GM23338 (cell line): ENCODE measurements around the gene CXCR1. TPM values are rescaled to one million over a fixed set of nuclear protein-coding genes. Genes with fewer than 3 reads are reported as not detected.

Source experiments
- ATAC-seq: fragments of 200-7000 bp; cut with Tn5 transposase; 3 replicates; pipeline ENCODE4 v1.9.1; 2020
- DNase-seq: peaks from one replicate; pipeline ENCODE4 v3.0.0-alpha.2; 2015; ENCODE audit warnings: low spot score
- H2AFZ ChIP-seq: fragments of 200-600 bp; sonication (generic); 2 replicates; pipeline ENCODE4 v1.8.0; 2016; ENCODE audit warnings: antibody characterized with exemption, mild to moderate bottlenecking, moderate library complexity
- H3F3A ChIP-seq: fragments of 200-600 bp; sonication (generic); replicated peaks from 2 replicates; pipeline ENCODE4 v1.8.0; 2017; ENCODE audit warnings: antibody characterized with exemption, mixed run types, low read depth
- H3K27ac ChIP-seq: fragments of 200-600 bp; sonication (generic); 2 replicates; pipeline ENCODE4 v1.6.1; 2016; ENCODE audit warnings: low read depth
- H3K27me3 ChIP-seq: fragments of 200-600 bp; sonication (generic); 2 replicates; pipeline ENCODE4 v1.8.0; 2016; ENCODE audit warnings: mild to moderate bottlenecking, mixed run types, moderate library complexity; ENCODE audit not compliant: insufficient read depth
- H3K36me3 ChIP-seq: fragments of 200-600 bp; sonication (generic); 2 replicates; pipeline ENCODE4 v1.8.0; 2016; ENCODE audit warnings: mild to moderate bottlenecking; ENCODE audit not compliant: insufficient read depth
- H3K4me1 ChIP-seq: fragments of 200-600 bp; sonication (generic); 2 replicates; pipeline ENCODE4 v1.8.0; 2016; ENCODE audit warnings: mild to moderate bottlenecking, moderate library complexity; ENCODE audit not compliant: insufficient read depth
- H3K4me2 ChIP-seq: fragments of 200-600 bp; sonication (generic); 2 replicates; pipeline ENCODE4 v1.7.1; 2017; ENCODE audit warnings: mixed run types
- H3K4me3 ChIP-seq: fragments of 200-600 bp; sonication (generic); 2 replicates; pipeline ENCODE4 v1.6.1; 2016; ENCODE audit warnings: mixed run types
- H3K79me2 ChIP-seq: fragments of 200-600 bp; sonication (generic); replicated peaks from 2 replicates; pipeline ENCODE4 v1.8.0; 2017; ENCODE audit warnings: mild to moderate bottlenecking; ENCODE audit not compliant: insufficient read depth
- H3K9me2 ChIP-seq: fragments of 200-600 bp; sonication (generic); 2 replicates; pipeline ENCODE4 v1.8.0; 2017; ENCODE audit not compliant: insufficient read depth
- H4K20me1 ChIP-seq: fragments of 200-600 bp; sonication (generic); replicated peaks from 2 replicates; pipeline ENCODE4 v1.8.0; 2017; ENCODE audit warnings: mild to moderate bottlenecking; ENCODE audit not compliant: insufficient read depth
- H3K27ac Mint-ChIP-seq: 2 replicates; pipeline ENCODE4 v1.8.0; 2020; ENCODE audit warnings: inconsistent platforms, mild to moderate bottlenecking, moderate library complexity, mixed read lengths
- H3K27me3 Mint-ChIP-seq: 3 replicates; pipeline ENCODE4 v1.8.0; 2022; ENCODE audit warnings: low read depth, mild to moderate bottlenecking, moderate library complexity, mixed read lengths, inconsistent platforms; ENCODE audit not compliant: insufficient read depth, poor library complexity
- H3K36me3 Mint-ChIP-seq: 3 replicates; pipeline ENCODE4 v1.8.0; 2021; ENCODE audit warnings: low read depth, mild to moderate bottlenecking, inconsistent platforms, moderate library complexity, mixed read lengths
- H3K4me1 Mint-ChIP-seq: 3 replicates; pipeline ENCODE4 v1.8.0; 2020; ENCODE audit warnings: mild to moderate bottlenecking, inconsistent platforms, mixed read lengths
- H3K4me3 Mint-ChIP-seq: 3 replicates; pipeline ENCODE4 v1.8.0; 2021; ENCODE audit warnings: moderate library complexity, mild to moderate bottlenecking, inconsistent platforms, mixed read lengths
- H3K9me3 Mint-ChIP-seq: 3 replicates; pipeline ENCODE4 v1.8.0; 2020; ENCODE audit warnings: moderate library complexity, mild to moderate bottlenecking, inconsistent platforms, mixed read lengths
- CREB1 ChIP-seq: fragments of 250-450 bp; sonication (Bioruptor Pico); IDR thresholded peaks from 2 replicates; pipeline ENCODE4 v1.5.0; 2020; ENCODE audit warnings: low read depth, mild to moderate bottlenecking, moderate library complexity
- CTCF ChIP-seq, 2 experiments: fragments of 200-600 bp in 1 of 2; sonication (generic) in 1 of 2; conservative IDR thresholded peaks; 2 replicates each; pipeline versions ENCODE4 v1.5.1 to v1.6.1; 2016 to 2017; ENCODE audit warnings: antibody characterized with exemption in 2 of 2, low read depth in 2 of 2, mild to moderate bottlenecking in 2 of 2, moderate library complexity in 1 of 2
- EZH2 ChIP-seq: fragments of 200-600 bp; sonication (generic); IDR thresholded peaks from one replicate; pipeline ENCODE4 v1.8.0; 2017; ENCODE audit warnings: antibody characterized with exemption, mild to moderate bottlenecking, low read depth; ENCODE audit not compliant: unreplicated experiment
- EZH2phosphoT487 ChIP-seq: fragments of 200-600 bp; sonication (generic); IDR thresholded peaks from one replicate; pipeline ENCODE4 v1.8.1; 2018; ENCODE audit warnings: antibody characterized with exemption; ENCODE audit not compliant: unreplicated experiment
- JUNB ChIP-seq: IDR thresholded peaks from one replicate; pipeline ENCODE4 v1.6.1; 2016; ENCODE audit warnings: antibody characterized with exemption; ENCODE audit not compliant: unreplicated experiment
- NANOG ChIP-seq: IDR thresholded peaks from 2 replicates; pipeline ENCODE4 v1.6.1; 2016; ENCODE audit warnings: antibody characterized with exemption, borderline replicate concordance
- POLR2AphosphoS5 ChIP-seq: IDR thresholded peaks from 2 replicates; pipeline ENCODE4 v1.6.1; 2016; ENCODE audit warnings: antibody characterized with exemption, low read depth
- STAT1 ChIP-seq: IDR thresholded peaks from one replicate; pipeline ENCODE4 v1.6.1; 2016; ENCODE audit warnings: antibody characterized with exemption; ENCODE audit not compliant: unreplicated experiment
- ZNF114 ChIP-seq: fragments of 250-450 bp; sonication (Bioruptor Pico); IDR thresholded peaks from 2 replicates; pipeline ENCODE4 v1.5.0; 2020; ENCODE audit warnings: mild to moderate bottlenecking, moderate library complexity
- polyA plus RNA-seq: library from polyadenylated mRNA; unstranded; fragments of >200 nt; fragmentation: Nextera tagmentation; extraction: Ambion mirVana; gene quantifications from 2 replicates; pipeline ENCODE4 v1.2.1, GENCODE V29; 2016
- total RNA-seq: library from RNA; depleted of rRNA; stranded (reverse); fragments of >200 nt; shearing (Covaris generic); gene quantifications from 2 replicates; pipeline ENCODE4 v1.2.3, GENCODE V29; 2014
- TF ChIP-seq, protein P1 (sequence below): IDR thresholded peaks from one replicate; pipeline ENCODE4 v1.6.1; 2018; ENCODE audit warnings: antibody characterized with exemption; ENCODE audit not compliant: unreplicated experiment
- TF ChIP-seq, protein P2 (sequence below): fragments of 250-450 bp; sonication (Bioruptor Pico); IDR thresholded peaks from 2 replicates; pipeline ENCODE4 v1.5.0; 2020; ENCODE audit warnings: mild to moderate bottlenecking, moderate library complexity

Gene CXCR1
- total and polyA plus RNA-seq, 2 experiments from 2014 or later: not detected

- no peak for ATAC-seq
- no peaks in the 10 kb centered on the region for H3K27me3 Mint-ChIP-seq
Measured at GRCh38 chr2:218152777-218153176, 14.0 kb downstream of the CXCR1 start.

More at GRCh38 chr2:218152777-218153176, 14.0 kb downstream of the CXCR1 start:
- H2AFZ ChIP-seq: no peak overlapping the region
- TF ChIP-seq EZH2 (no peak), POLR2AphosphoS5 (no peak), NANOG (no peak), ZNF114 (no peak), CREB1 (CRISPR knock-in tag) (no peak), CTCF (conservative IDR thresholded peaks at IDR 0.05; ENCODE audit: low read depth in 2 of 2) (no peak), EZH2phosphoT487 (no peak), STAT1 (no peak), JUNB (no peak)
- TF ChIP-seq, protein P1, sequence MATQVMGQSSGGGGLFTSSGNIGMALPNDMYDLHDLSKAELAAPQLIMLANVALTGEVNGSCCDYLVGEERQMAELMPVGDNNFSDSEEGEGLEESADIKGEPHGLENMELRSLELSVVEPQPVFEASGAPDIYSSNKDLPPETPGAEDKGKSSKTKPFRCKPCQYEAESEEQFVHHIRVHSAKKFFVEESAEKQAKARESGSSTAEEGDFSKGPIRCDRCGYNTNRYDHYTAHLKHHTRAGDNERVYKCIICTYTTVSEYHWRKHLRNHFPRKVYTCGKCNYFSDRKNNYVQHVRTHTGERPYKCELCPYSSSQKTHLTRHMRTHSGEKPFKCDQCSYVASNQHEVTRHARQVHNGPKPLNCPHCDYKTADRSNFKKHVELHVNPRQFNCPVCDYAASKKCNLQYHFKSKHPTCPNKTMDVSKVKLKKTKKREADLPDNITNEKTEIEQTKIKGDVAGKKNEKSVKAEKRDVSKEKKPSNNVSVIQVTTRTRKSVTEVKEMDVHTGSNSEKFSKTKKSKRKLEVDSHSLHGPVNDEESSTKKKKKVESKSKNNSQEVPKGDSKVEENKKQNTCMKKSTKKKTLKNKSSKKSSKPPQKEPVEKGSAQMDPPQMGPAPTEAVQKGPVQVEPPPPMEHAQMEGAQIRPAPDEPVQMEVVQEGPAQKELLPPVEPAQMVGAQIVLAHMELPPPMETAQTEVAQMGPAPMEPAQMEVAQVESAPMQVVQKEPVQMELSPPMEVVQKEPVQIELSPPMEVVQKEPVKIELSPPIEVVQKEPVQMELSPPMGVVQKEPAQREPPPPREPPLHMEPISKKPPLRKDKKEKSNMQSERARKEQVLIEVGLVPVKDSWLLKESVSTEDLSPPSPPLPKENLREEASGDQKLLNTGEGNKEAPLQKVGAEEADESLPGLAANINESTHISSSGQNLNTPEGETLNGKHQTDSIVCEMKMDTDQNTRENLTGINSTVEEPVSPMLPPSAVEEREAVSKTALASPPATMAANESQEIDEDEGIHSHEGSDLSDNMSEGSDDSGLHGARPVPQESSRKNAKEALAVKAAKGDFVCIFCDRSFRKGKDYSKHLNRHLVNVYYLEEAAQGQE: no peak
- TF ChIP-seq, protein P2, sequence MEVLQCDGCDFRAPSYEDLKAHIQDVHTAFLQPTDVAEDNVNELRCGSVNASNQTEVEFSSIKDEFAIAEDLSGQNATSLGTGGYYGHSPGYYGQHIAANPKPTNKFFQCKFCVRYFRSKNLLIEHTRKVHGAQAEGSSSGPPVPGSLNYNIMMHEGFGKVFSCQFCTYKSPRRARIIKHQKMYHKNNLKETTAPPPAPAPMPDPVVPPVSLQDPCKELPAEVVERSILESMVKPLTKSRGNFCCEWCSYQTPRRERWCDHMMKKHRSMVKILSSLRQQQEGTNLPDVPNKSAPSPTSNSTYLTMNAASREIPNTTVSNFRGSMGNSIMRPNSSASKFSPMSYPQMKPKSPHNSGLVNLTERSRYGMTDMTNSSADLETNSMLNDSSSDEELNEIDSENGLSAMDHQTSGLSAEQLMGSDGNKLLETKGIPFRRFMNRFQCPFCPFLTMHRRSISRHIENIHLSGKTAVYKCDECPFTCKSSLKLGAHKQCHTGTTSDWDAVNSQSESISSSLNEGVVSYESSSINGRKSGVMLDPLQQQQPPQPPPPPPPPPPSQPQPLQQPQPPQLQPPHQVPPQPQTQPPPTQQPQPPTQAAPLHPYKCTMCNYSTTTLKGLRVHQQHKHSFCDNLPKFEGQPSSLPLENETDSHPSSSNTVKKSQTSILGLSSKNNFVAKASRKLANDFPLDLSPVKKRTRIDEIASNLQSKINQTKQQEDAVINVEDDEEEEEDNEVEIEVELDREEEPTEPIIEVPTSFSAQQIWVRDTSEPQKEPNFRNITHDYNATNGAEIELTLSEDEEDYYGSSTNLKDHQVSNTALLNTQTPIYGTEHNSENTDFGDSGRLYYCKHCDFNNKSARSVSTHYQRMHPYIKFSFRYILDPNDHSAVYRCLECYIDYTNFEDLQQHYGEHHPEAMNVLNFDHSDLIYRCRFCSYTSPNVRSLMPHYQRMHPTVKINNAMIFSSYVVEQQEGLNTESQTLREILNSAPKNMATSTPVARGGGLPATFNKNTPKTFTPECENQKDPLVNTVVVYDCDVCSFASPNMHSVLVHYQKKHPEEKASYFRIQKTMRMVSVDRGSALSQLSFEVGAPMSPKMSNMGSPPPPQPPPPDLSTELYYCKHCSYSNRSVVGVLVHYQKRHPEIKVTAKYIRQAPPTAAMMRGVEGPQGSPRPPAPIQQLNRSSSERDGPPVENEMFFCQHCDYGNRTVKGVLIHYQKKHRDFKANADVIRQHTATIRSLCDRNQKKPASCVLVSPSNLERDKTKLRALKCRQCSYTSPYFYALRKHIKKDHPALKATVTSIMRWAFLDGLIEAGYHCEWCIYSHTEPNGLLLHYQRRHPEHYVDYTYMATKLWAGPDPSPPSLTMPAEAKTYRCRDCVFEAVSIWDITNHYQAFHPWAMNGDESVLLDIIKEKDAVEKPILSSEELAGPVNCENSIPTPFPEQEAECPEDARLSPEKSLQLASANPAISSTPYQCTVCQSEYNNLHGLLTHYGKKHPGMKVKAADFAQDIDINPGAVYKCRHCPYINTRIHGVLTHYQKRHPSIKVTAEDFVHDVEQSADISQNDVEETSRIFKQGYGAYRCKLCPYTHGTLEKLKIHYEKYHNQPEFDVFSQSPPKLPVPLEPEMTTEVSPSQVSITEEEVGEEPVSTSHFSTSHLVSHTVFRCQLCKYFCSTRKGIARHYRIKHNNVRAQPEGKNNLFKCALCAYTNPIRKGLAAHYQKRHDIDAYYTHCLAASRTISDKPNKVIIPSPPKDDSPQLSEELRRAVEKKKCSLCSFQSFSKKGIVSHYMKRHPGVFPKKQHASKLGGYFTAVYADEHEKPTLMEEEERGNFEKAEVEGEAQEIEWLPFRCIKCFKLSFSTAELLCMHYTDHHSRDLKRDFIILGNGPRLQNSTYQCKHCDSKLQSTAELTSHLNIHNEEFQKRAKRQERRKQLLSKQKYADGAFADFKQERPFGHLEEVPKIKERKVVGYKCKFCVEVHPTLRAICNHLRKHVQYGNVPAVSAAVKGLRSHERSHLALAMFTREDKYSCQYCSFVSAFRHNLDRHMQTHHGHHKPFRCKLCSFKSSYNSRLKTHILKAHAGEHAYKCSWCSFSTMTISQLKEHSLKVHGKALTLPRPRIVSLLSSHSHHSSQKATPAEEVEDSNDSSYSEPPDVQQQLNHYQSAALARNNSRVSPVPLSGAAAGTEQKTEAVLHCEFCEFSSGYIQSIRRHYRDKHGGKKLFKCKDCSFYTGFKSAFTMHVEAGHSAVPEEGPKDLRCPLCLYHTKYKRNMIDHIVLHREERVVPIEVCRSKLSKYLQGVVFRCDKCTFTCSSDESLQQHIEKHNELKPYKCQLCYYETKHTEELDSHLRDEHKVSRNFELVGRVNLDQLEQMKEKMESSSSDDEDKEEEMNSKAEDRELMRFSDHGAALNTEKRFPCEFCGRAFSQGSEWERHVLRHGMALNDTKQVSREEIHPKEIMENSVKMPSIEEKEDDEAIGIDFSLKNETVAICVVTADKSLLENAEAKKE (CRISPR knock-in tag): no peak
- H3K79me2 ChIP-seq: no peaks in the 10 kb centered on the region
- H3K4me2 ChIP-seq: no peak overlapping the region
- no peak for DNase-seq
- Mint-ChIP-seq H3K4me1 (peaks cover 3% of the 10 kb centered on the region; the same call in 1 of the 3 replicates), H3K9me3 (no peaks in the 10 kb centered on the region), H3K27ac (no peak overlapping the region), H3K4me3 (no peak overlapping the region), H3K36me3 (no peaks in the 10 kb centered on the region)
- H3F3A ChIP-seq: no peaks in the 10 kb centered on the region
- no peaks in the 10 kb centered on the region for H3K36me3 ChIP-seq
- H3K4me1 ChIP-seq: peaks cover 5% of the 10 kb centered on the region; the same call in 1 of the 2 replicates
- no peak overlapping the region for H3K4me3 ChIP-seq
- H3K27ac ChIP-seq: no peak overlapping the region
- no peaks in the 10 kb centered on the region; the same call in 1 of the 2 replicates for H3K9me2 ChIP-seq
- no peaks in the 10 kb centered on the region for H3K27me3 ChIP-seq
- no peaks in the 10 kb centered on the region for H4K20me1 ChIP-seq
